HepG2 (cell line): ENCODE results near the gene MED15. TPM values are rescaled to one million over a fixed set of nuclear protein-coding genes. Genes with fewer than 3 reads are reported as not detected.

Experiments used
- ATAC-seq: fragments of 200-7000 bp; cut with Tn5 transposase; 3 replicates; pipeline ENCODE4 v1.9.1; 2020; ENCODE audit warnings: mild to moderate bottlenecking, moderate library complexity
- BruUV-seq: library from RNA; stranded (reverse); fragments of 400-500 nt; replicated peaks from 2 replicates; lab custom pipeline; 2021; lab: Mats Ljungman, UMichigan
- CTCF ChIA-PET: fragments of 300-600 bp; formaldehyde crosslinking; extraction: SDS; loops from one replicate; lab custom pipeline; 2021; ENCODE audit warnings: low total read pairs, inconsistent platforms, low intra/inter-chr PET ratio; lab: Yijun Ruan, JAX
- POLR2A ChIA-PET: fragments of 350-600 bp; sonication (Branson Sonifier 250); formaldehyde crosslinking; loops from one replicate; lab custom pipeline; 2020; ENCODE audit warnings: antibody characterized with exemption, inconsistent platforms; lab: Yijun Ruan, JAX
- DNase-seq: peaks from one replicate; pipeline ENCODE4 v3.0.0-alpha.2; 2015; ENCODE audit warnings: low spot score
- FAIRE-seq: peaks from 3 replicates; lab custom pipeline; 2011; peaks lifted over from hg19 to GRCh38; lab: Jason Lieb, UNC
- H2AFZ ChIP-seq: one replicate; pipeline ENCODE4 v1.6.1; 2011; ENCODE audit warnings: low read length, inconsistent platforms
- H3K27ac ChIP-seq: fragments of 300-600 bp; 3 replicates; pipeline ENCODE4 v1.8.0; 2011; ENCODE audit warnings: mixed run types, mild to moderate bottlenecking, mixed read lengths, low read length, inconsistent platforms; ENCODE audit not compliant: insufficient read depth; ENCODE audit errors: extremely low read length
- H3K27me3 ChIP-seq, 2 experiments: fragments of 200-600 bp in 1 of 2; 2 replicates in 1 of 2; 3 replicates in 1 of 2; pipeline versions ENCODE4 v1.6.0 to v1.8.0; 2011; ENCODE audit warnings: low read length in 2 of 2, mild to moderate bottlenecking in 2 of 2, moderate library complexity in 2 of 2, inconsistent platforms in 1 of 2; ENCODE audit not compliant: insufficient read depth in 2 of 2, control insufficient read depth in 1 of 2
- H3K36me3 ChIP-seq, 2 experiments: fragments of 200-600 bp in 1 of 2; replicated peaks in 1 of 2; 2 replicates in 1 of 2; 3 replicates in 1 of 2; pipeline versions ENCODE4 v1.5.1 to v1.8.0; 2011; ENCODE audit warnings: low read length in 2 of 2, inconsistent platforms in 1 of 2; ENCODE audit not compliant: insufficient read depth in 2 of 2, control insufficient read depth in 1 of 2
- H3K4me1 ChIP-seq: 2 replicates; pipeline ENCODE4 v1.5.1; 2012; ENCODE audit warnings: low read length, inconsistent platforms; ENCODE audit not compliant: insufficient read depth
- H3K4me2 ChIP-seq: 2 replicates; pipeline ENCODE4 v1.6.0; 2011; ENCODE audit warnings: low read depth, low read length, inconsistent platforms
- H3K4me3 ChIP-seq, 3 experiments: fragments of 200-600 bp in 1 of 3; sonication (generic), shearing (Covaris generic) in 1 of 3; replicated peaks in 1 of 3; 2 replicates each; pipeline ENCODE4 v1.5.1; 2011 to 2016; ENCODE audit warnings: low read length in 3 of 3, inconsistent platforms in 2 of 3, low read depth in 2 of 3, mild to moderate bottlenecking in 2 of 3, control low read depth in 1 of 3, mixed read lengths in 1 of 3; ENCODE audit not compliant: insufficient read depth in 1 of 3
- H3K79me2 ChIP-seq: one replicate; pipeline ENCODE4 v1.6.1; 2011; ENCODE audit warnings: low read length, inconsistent platforms; ENCODE audit not compliant: insufficient read depth
- H3K9ac ChIP-seq: 2 replicates; pipeline ENCODE4 v1.6.0; 2011; ENCODE audit warnings: mild to moderate bottlenecking, low read depth, low read length, inconsistent platforms; ENCODE audit not compliant: insufficient read depth
- H3K9me3 ChIP-seq: 2 replicates; pipeline ENCODE4 v1.5.1; 2012; ENCODE audit warnings: mild to moderate bottlenecking, low read length
- H4K20me1 ChIP-seq: 2 replicates; pipeline ENCODE4 v1.6.0; 2011; ENCODE audit warnings: inconsistent platforms, mild to moderate bottlenecking, low read length, moderate library complexity; ENCODE audit not compliant: insufficient read depth
- HNRNPUL1 ChIP-seq: fragments of 200-400 bp; formaldehyde crosslinking; IDR thresholded peaks from 2 replicates; pipeline ENCODE4 v1.6.1; 2017; ENCODE audit warnings: low read depth, mild to moderate bottlenecking, low read length, moderate library complexity
- TCF7 ChIP-seq: sonication (generic); IDR thresholded peaks from 2 replicates; pipeline ENCODE4 v1.6.1; 2016; ENCODE audit warnings: antibody characterized with exemption, low read depth
- TFAP4 ChIP-seq: sonication (generic); IDR thresholded peaks from 2 replicates; pipeline ENCODE4 v1.6.1; 2016; ENCODE audit warnings: low read depth, borderline replicate concordance
- YY1 ChIP-seq: IDR thresholded peaks from 2 replicates; pipeline ENCODE4 v1.6.1; 2011; ENCODE audit warnings: low read length, low read depth, moderate library complexity, mild to moderate bottlenecking; ENCODE audit not compliant: insufficient read depth, insufficient replicate concordance
- ZNF20 ChIP-seq: sonication (generic); formaldehyde crosslinking; IDR thresholded peaks from 2 replicates; pipeline ENCODE4 v1.4.0; 2020; ENCODE audit warnings: mild to moderate bottlenecking, moderate library complexity, missing genetic modification reagents
- ZNF597 ChIP-seq: sonication (generic); formaldehyde crosslinking; IDR thresholded peaks from 2 replicates; pipeline ENCODE4 v1.5.0; 2020; ENCODE audit warnings: missing genetic modification reagents
- WGBS: methylation state at CpG from one replicate; pipeline ENCODE4 v1.1.6; 2017; ENCODE audit warnings: low lambda C conversion rate; 5-methylcytosine and 5-hydroxymethylcytosine counted together
- in situ Hi-C: cut with HindIII; loops from 2 replicates; pipeline ENCODE4 v1.10.0; 2017; ENCODE audit warnings: low pct_unique_long_range_greater_than_20kb; ENCODE audit not compliant: extremely low pct_ligation_motif_present
- intact Hi-C: fragments of 100-400 bp; cut with micrococcal nuclease; formaldehyde crosslinking; loops from one replicate; pipeline ENCODE4 v1.10.0; 2022; ENCODE audit not compliant: unreplicated experiment
- polyA plus RNA-seq, 8 experiments: library from polyadenylated mRNA; depleted of rRNA in 3 of 8; stranded (reverse) in 7 of 8; unstranded in 1 of 8; fragments of >200 nt; fragmentation: Illumina TruSeq in 4 of 8; extraction: Trizol in 4 of 8; gene quantifications; 2 replicates each; pipeline versions ENCODE4 v1.2.1 to v1.2.3, GENCODE V29; 2011 to 2016; ENCODE audit warnings: low read depth in 4 of 8, missing spikeins in 1 of 8, mixed read lengths in 1 of 8; ENCODE audit not compliant: insufficient read depth in 1 of 8
- total RNA-seq, 5 experiments: library from RNA; depleted of rRNA; stranded (reverse); fragments of >200 nt; fragmentation: Illumina TruSeq; extraction: Trizol; gene quantifications; 2 replicates each; pipeline ENCODE4 v1.2.3, GENCODE V29; 2016; ENCODE audit warnings: low read depth in 1 of 5
- TF ChIP-seq, protein P1 (sequence below): sonication (generic); formaldehyde crosslinking; IDR thresholded peaks from 2 replicates; pipeline ENCODE4 v1.5.0; 2020; ENCODE audit warnings: mild to moderate bottlenecking, missing genetic modification reagents
- TF ChIP-seq, protein P2 (sequence below): sonication (generic); formaldehyde crosslinking; IDR thresholded peaks from 2 replicates; pipeline ENCODE4 v1.5.0; 2020; ENCODE audit warnings: missing genetic modification reagents

Gene MED15
- total and polyA plus RNA-seq, 2 of the 13 experiments (the other 11 are each of a cell fraction or from before 2014, with no cell fraction given): 14.3 to 27.0 TPM

DNA sequence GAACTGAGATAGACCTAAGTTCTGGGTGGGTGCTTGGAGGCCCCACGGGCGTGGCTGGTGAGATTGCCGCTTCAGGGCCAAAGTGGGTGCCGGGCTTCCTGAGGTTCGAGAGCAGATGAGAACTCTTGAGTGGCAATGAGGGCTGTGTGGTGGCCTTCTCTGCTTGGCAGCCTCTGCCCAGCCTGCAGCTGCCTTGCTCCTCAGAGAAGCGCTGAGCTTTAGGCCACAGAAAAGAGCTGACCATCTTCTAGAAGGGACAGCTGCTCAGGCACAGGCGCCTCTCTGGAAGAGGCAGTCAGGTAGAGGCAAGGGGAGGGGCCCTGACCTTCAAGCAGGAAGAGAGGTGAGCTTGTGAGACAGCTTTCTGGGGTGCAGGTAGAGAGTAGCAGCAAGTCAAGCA lies 72.8 kb downstream of the MED15 start:
- Histone ChIP-seq H3K36me3 (peaks cover 43 to 89% of the 10 kb centered on the region in 2 experiments), H3K4me2 (no peak overlapping the region), H3K27me3 (no peaks in the 10 kb centered on the region; a peak in 1 of 5 replicates), H3K9me3 (no peaks in the 10 kb centered on the region), H2AFZ (no peak overlapping the region), H3K79me2 (no peaks in the 10 kb centered on the region), H3K4me1 (no peaks in the 10 kb centered on the region), H4K20me1 (peaks cover 4% of the 10 kb centered on the region; the same call in 1 of the 2 replicates), H3K9ac (no peak overlapping the region), H3K4me3 (no peak overlapping the region), H3K27ac (no peak overlapping the region)
- TF ChIP-seq YY1 (no peak), HNRNPUL1 (no peak), TCF7 (no peak), ZNF597 (CRISPR knock-in tag) (no peak), TFAP4 (no peak), ZNF20 (no peak)
- TF ChIP-seq, protein P1, sequence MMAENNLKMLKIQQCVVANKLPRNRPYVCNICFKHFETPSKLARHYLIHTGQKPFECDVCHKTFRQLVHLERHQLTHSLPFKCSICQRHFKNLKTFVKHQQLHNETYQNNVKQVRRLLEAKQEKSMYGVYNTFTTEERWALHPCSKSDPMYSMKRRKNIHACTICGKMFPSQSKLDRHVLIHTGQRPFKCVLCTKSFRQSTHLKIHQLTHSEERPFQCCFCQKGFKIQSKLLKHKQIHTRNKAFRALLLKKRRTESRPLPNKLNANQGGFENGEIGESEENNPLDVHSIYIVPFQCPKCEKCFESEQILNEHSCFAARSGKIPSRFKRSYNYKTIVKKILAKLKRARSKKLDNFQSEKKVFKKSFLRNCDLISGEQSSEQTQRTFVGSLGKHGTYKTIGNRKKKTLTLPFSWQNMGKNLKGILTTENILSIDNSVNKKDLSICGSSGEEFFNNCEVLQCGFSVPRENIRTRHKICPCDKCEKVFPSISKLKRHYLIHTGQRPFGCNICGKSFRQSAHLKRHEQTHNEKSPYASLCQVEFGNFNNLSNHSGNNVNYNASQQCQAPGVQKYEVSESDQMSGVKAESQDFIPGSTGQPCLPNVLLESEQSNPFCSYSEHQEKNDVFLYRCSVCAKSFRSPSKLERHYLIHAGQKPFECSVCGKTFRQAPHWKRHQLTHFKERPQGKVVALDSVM (CRISPR knock-in tag): no peak
- TF ChIP-seq, protein P2, sequence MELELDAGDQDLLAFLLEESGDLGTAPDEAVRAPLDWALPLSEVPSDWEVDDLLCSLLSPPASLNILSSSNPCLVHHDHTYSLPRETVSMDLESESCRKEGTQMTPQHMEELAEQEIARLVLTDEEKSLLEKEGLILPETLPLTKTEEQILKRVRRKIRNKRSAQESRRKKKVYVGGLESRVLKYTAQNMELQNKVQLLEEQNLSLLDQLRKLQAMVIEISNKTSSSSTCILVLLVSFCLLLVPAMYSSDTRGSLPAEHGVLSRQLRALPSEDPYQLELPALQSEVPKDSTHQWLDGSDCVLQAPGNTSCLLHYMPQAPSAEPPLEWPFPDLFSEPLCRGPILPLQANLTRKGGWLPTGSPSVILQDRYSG (CRISPR knock-in tag): no peak
- BruUV-seq: no TSS peak
- CTCF ChIA-PET: no interaction called here
- WGBS: 98% methylated on average over 7 of the region's 7 CpGs
- intact Hi-C loops: no loop called here
- no peak for FAIRE-seq
- no peak for ATAC-seq
- in situ Hi-C loops: no loop called here
- no peak for DNase-seq
- POLR2A ChIA-PET: no interaction called here
